ENCODE data around the gene PPARGC1A.

Gene PPARGC1A

DNA sequence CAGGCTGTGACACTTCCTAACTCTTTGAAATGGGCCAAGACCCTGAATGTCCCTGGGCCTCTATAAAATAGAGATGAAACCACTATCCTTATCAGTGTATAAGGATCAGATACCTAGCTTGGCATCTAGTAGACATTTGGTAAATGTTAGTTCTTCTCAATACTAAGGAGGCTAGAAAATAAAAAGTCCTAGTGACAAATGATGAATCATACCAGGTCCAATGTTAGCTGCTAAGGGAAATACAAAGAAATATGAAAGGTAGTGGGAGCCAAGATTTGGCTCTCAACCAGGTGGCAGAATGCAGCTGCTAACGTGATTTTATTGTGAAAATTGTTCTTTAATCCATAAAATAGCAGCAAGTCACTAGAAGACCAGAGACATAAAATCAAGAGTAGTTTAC lies 19.8 kb upstream of the PPARGC1A start:
- no peak for DNase-seq

DNA sequence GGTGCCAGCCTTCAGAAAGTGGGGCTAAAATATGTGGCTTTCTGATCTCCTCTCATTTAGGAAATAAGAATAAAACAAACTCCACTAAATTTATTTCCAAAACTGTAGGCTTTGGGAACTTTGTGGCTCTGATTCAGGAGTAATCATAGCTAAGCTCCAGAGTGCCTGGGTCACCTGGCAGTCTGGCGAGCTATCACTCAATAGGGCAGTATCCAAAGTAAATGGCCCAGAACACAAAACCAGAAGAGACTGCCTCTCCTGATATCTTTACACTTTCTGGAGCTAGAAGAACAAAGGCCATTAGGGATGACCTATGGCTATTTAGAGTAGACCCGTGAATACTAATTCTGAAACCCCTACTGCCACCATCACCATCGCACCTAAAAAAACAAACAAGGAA lies 17.0 kb upstream of the PPARGC1A start:
- DNase-seq: no peak

DNA sequence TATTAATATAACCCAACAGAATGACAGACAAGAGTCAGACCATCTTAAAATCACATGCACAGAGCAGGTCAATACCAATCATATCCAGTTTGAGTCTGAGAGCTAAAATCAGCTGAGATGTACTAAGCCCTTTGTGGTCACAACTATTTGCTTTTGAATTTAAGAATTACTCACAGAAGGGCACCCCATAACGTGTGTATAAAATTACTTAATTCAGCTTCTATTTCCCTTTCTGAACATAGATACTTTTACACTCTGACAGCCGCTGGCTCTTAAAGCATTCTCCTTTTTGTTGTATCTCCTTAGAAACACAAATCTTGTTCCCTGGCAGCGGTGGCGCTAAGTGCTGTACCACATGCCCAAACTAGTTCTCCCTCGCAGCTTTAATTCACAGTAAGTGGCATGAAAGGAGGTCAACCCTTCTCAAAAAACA lies 14.8 kb upstream of the PPARGC1A start:
- no peak for DNase-seq

DNA sequence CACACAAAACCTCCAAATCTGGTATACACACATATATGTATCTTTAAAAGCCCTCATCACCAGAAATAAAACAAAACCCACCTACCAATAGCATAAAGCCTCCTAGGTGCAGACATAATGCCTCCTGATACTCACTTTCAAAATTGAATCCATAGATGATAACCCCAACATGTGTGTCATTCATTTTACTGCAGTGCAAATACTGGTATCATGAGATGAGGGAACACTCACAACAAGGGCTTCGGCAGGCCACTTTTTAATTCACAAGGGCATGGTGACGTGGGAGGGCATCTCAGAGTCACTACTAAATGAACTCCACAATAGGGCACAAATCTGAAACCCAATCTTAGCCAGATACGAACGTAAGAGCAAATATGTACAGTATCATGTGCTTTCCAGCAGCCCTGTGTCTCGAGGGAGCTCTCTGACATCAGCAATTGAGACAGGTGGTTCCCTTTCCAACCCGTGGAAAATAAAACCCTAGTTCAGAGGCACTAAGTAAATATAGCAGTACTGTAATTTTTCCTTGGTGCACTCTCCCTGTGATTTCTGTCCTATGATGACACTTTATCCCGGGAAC lies 14.1 kb upstream of the PPARGC1A start:
- DNase-seq: no peak

GRCh38 chr4:23902222-23902804 lies 12.5 kb upstream of the PPARGC1A start:
- no peak for DNase-seq

GRCh38 chr4:23900636-23901035 lies 10.8 kb upstream of the PPARGC1A start:
- no peak for DNase-seq

GRCh38 chr4:23899565-23899964 lies 9.7 kb upstream of the PPARGC1A start:
- no peak for DNase-seq

GRCh38 chr4:23897564-23898109 lies 7.8 kb upstream of the PPARGC1A start:
- DNase-seq: no peak

DNA sequence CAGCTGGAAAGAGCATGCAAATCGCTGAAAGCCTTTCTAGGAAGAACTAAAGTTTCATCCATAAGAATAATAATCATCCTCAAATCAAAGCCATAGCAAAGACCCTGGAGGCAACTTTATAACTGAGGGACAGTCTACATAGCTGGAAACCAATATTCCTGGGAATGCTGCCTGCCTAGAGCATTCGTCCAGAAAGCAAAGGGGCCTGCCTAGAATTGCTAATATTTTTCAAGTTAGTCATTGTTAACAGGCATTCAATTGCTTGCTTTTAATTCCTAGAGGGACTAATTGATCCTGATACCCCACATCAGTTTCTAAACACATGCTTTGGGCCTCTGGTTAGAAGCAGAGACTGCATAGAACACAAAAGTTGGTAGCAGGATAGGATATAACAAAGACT lies 4.2 kb upstream of the PPARGC1A start:
- peak; percentile 18 for DNase-seq

GRCh38 chr4:23891064-23891421 lies 1.2 kb upstream of the PPARGC1A start:
- no peak for DNase-seq

GRCh38 chr4:23890369-23891063 lies 669 bp upstream of the PPARGC1A start:
- no peak for DNase-seq

GRCh38 chr4:23889391-23889790 lies 456 bp downstream of the PPARGC1A start:
- DNase-seq: no peak

GRCh38 chr4:23888421-23889319 lies 1.2 kb downstream of the PPARGC1A start:
- DNase-seq: peak; percentile 86

DNA sequence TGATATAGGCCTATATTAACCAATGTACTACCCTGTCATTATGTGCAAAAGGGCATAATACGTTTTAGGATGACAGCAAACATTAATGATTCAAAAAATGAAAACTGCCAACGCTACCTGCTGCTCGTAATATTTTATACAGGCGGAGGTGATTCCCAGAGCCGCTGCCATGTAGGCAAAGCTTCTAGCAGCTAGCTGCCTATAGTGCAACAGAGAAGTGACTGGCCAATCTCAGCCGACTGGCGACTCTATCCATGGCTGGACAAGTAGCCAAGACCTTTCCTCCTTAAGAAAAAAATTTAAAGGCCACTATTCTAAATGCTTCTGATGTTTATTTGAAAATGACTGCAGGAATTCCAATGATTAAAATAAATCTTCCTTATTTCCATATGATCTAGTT lies 1.9 kb downstream of the PPARGC1A start:
- no peak for DNase-seq

DNA sequence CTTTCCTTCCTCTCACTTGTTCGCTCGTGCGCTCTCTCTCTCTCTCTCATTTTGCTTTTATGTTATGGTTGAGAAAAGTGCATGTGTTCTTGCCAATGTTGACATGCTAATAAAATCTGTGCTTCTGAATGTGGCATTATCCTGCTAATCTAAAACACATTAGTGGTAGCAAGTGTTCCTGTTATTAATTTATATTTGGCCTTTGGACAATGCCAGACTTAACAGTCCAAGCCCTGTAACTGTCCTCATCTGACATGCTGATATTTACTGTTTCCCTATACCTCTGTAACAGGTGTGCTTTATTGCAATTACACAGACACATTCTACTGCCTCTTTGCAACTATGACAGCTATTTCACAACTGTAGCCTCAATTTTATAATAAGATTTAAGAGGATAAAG lies 2.7 kb downstream of the PPARGC1A start:
- DNase-seq: no peak

GRCh38 chr4:23885943-23886590 lies 3.8 kb downstream of the PPARGC1A start:
- no peak for DNase-seq

DNA sequence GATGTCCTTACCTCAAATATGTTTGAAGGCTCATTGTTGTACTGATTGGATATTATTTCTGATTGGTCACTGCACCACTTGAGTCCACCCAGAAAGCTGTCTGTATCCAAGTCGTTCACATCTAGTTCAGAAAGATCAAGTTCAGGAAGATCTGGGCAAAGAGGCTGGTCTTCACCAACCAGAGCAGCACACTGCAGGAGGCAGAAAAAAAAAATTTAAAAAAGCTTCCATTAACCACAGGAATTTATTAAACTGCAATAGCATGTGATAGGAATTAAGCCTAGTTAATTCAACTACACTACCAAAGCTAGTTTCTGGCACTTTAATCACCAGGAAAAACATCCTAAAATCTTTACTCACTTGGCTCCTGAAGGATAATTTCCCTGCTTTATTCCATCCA lies 5.1 kb downstream of the PPARGC1A start:
- peak; percentile 53 for DNase-seq

- no peak for DNase-seq
These were observed 5.6 kb downstream of the PPARGC1A start for GRCh38 chr4:23884261-23884660.

DNA sequence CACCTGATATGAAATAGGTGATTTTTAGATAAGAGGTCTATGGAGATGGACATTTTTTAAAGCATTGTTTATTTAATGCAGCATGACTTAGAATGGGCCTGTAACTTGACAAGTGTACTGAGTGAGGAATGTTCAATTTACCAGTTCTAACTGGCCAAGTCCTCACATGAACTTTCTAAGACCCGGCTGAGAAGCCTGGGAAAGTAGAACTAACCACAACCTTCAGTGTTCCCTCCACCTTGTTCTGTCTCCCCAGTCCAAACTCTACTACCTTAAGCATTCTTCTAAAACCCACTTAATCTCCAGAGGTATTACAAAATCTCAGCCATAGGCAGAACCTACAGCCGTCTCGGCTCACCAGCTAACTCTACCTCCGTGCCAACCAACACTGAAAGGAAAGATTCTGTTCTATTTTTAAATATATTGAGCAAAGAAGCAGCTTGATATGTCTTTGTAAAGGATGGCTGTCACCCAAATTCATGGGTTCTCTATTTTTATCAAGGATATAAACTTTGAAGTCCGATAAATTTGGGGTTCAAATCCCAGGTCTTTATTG lies 6.8 kb downstream of the PPARGC1A start:
- no peak for DNase-seq

DNA sequence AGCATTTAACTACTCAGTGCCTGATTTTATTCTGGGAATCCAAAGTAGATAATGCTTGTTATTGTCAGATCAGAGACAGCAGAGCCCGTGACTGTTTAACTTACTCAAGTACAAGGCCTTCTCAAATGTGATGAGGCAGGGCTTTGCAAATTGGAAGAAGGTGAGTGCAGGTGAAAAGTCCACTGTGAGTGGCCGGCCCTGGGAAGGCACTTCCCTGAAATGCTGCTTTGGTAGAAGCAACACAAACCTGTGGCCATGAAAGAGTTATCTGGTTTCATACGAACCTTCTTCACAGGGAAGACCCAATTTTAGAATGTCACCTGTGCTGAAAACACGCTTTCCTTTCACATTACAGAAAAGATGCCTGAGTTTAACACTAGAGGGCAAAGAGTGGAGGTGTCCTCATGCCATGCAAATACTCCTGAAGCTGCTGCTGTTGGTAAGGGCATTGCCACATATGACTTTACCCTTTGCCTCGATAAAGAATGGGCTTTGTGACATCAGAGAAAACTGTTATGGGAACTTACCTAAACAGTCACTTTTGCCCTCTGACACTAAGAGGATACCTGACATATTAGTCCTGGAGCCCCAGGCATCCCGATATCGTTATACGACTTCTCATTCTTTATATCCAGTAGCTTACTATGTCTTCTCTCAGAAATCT lies 8.0 kb downstream of the PPARGC1A start:
- DNase-seq: no peak

DNA sequence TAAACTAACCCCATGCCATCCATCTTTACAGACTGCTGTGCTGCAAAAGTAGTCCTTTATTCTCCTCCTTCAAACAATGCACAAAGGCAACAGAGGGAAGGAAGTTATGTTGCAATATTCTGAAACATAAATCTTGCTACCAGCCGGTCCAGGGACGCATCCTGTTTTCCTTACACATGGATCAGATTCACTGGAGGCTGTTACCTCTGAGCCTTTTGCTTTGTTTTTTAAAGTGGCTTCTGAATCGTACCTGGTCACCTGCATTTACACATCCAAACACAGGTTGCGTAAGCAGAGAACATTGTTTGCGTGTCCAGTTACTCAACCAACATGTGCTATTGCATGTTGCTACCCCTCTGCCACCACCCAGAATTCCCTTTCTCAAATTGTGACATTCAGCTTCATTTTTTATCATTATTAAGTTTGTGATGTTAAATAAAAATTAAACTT lies 8.8 kb downstream of the PPARGC1A start:
- no peak for DNase-seq

Data from fibroblast of upper back skin (primary cell).